Vagina (tissue), 2 donors: ENCODE results near the gene RAVER2.

Experiments used
- CTCF ChIP-seq, 3 experiments: fragments of 450-650 bp in 2 of 3; fragments of 200-600 bp in 1 of 3; sonication (generic) in 1 of 3; IDR thresholded peaks; one replicate each; pipeline ENCODE4 v1.5.1; 2017 to 2019; ENCODE audit warnings: antibody characterized with exemption in 3 of 3, mild to moderate bottlenecking in 2 of 3, moderate library complexity in 2 of 3
- POLR2A ChIP-seq, 2 donors: fragments of 450-650 bp; IDR thresholded peaks; one replicate each; pipeline ENCODE4 v1.6.1; 2017; ENCODE audit warnings: antibody characterized with exemption in 2 of 2, mild to moderate bottlenecking in 2 of 2, moderate library complexity in 2 of 2
- POLR2AphosphoS5 ChIP-seq, 2 donors: sonication (generic); formaldehyde crosslinking; IDR thresholded peaks; one replicate each; pipeline ENCODE4 v1.9.0; 2017; ENCODE audit warnings: antibody characterized with exemption in 2 of 2, mild to moderate bottlenecking in 2 of 2, low read depth in 1 of 2; ENCODE audit not compliant: insufficient read depth in 1 of 2

- TF ChIP-seq CTCF (IDR thresholded peaks at IDR 0.05) (no peak), POLR2A (IDR thresholded peaks at IDR 0.05) (no peak), POLR2AphosphoS5 (IDR thresholded peaks at IDR 0.05; ENCODE audit: insufficient read depth in 1 of 2, low read depth in 1 of 2) (no peak)
Observed at GRCh38 chr1:64711266-64711665, 33.6 kb upstream of the RAVER2 start.
